K562 (cell line): Measurements from ENCODE around the gene SH3TC1. TPM values are rescaled to one million over a fixed set of nuclear protein-coding genes. Genes with fewer than 3 reads are reported as not detected.

ENCODE experiments used
- COPS2 ChIP-seq: fragments of 450-650 bp; conservative IDR thresholded peaks from 2 replicates; pipeline ENCODE4 v1.6.1; 2016; ENCODE audit warnings: mild to moderate bottlenecking, moderate library complexity
- CREM ChIP-seq: IDR thresholded peaks from 2 replicates; pipeline ENCODE4 v1.6.1; 2014; ENCODE audit warnings: antibody characterized with exemption, low read depth
- FOXJ3 ChIP-seq: sonication (generic); formaldehyde crosslinking; IDR thresholded peaks from 2 replicates; pipeline ENCODE4 v1.4.0; 2020; ENCODE audit warnings: mild to moderate bottlenecking, missing genetic modification reagents
- GTF2A2 ChIP-seq: IDR thresholded peaks from 2 replicates; pipeline ENCODE4 v1.6.1; 2016; ENCODE audit warnings: mild to moderate bottlenecking, missing genetic modification characterization, missing compliant biosample characterization
- MEIS2 ChIP-seq: fragments of 450-650 bp; IDR thresholded peaks from 2 replicates; pipeline ENCODE4 v1.6.1; 2014; ENCODE audit warnings: mild to moderate bottlenecking; ENCODE audit not compliant: partially characterized antibody
- NCOA4 ChIP-seq: fragments of 450-650 bp; IDR thresholded peaks from 2 replicates; pipeline ENCODE4 v1.6.1; 2018; ENCODE audit warnings: mild to moderate bottlenecking; ENCODE audit not compliant: partially characterized antibody
- NELFE ChIP-seq: IDR thresholded peaks from 2 replicates; pipeline ENCODE4 v1.6.1; 2011; ENCODE audit warnings: mild to moderate bottlenecking; ENCODE audit not compliant: insufficient read depth, insufficient read length
- NUFIP1 ChIP-seq: fragments of 450-650 bp; IDR thresholded peaks from 2 replicates; pipeline ENCODE4 v1.6.1; 2018; ENCODE audit not compliant: partially characterized antibody
- RBFOX2 ChIP-seq: fragments of 200-400 bp; formaldehyde crosslinking; IDR thresholded peaks from 2 replicates; pipeline ENCODE4 v1.6.1; 2017; ENCODE audit warnings: low read depth, mild to moderate bottlenecking, low read length, moderate library complexity
- RNF2 ChIP-seq: sonication (generic); IDR thresholded peaks from 2 replicates; pipeline ENCODE4 v1.6.1; 2016
- SMARCC2 ChIP-seq: fragments of 450-650 bp; IDR thresholded peaks from 2 replicates; pipeline ENCODE4 v1.6.1; 2017; ENCODE audit warnings: antibody characterized with exemption, moderate library complexity, mild to moderate bottlenecking, low read depth
- SUPT5H ChIP-seq: fragments of 450-650 bp; IDR thresholded peaks from 2 replicates; pipeline ENCODE4 v1.6.1; 2016
- ZNF263 ChIP-seq: sonication (generic); formaldehyde crosslinking; IDR thresholded peaks from 2 replicates; pipeline ENCODE4 v1.8.0; 2022; ENCODE audit warnings: mild to moderate bottlenecking, missing genetic modification reagents, borderline replicate concordance
- polyA plus RNA-seq, 8 experiments: library from polyadenylated mRNA; depleted of rRNA in 4 of 8; stranded (reverse) in 5 of 8; unstranded in 3 of 8; fragments of >200 nt; fragmentation: Nextera tagmentation in 2 of 8; fragmentation: Illumina TruSeq in 1 of 8; extraction: Ambion mirVana in 2 of 8; extraction: Trizol in 1 of 8; gene quantifications; 2 replicates each; pipeline versions ENCODE4 v1.2.1 to v1.2.3, GENCODE V29; 2011 to 2014; ENCODE audit warnings: inconsistent platforms in 1 of 8, missing spikeins in 1 of 8
- total RNA-seq, 7 experiments: library from RNA; depleted of rRNA in 6 of 7; stranded (reverse); fragments of >200 nt in 6 of 7; fragmentation: Illumina TruSeq in 2 of 7; extraction: Trizol in 2 of 7; gene quantifications; 2 replicates each; pipeline versions ENCODE4 v1.2.1 to v1.2.3, GENCODE V29; 2011 to 2021; ENCODE audit warnings: low replicate concordance in 1 of 7
- TF ChIP-seq, protein P1 (sequence below): fragments of 250-450 bp; sonication (Bioruptor Pico); IDR thresholded peaks from 2 replicates; pipeline ENCODE4 v1.8.0; 2021; ENCODE audit warnings: mild to moderate bottlenecking, moderate library complexity
- TF ChIP-seq, protein P2 (sequence below): IDR thresholded peaks from 2 replicates; pipeline ENCODE4 v1.6.1; 2014; ENCODE audit warnings: antibody characterized with exemption
- TF ChIP-seq, protein P3 (sequence below): fragments of 450-650 bp; IDR thresholded peaks from 2 replicates; pipeline ENCODE4 v1.6.1; 2017; ENCODE audit warnings: mild to moderate bottlenecking, moderate library complexity
- TF ChIP-seq, protein P4 (sequence below): IDR thresholded peaks from 2 replicates; pipeline ENCODE4 v1.6.1; 2011; ENCODE audit warnings: borderline replicate concordance, low read depth, mild to moderate bottlenecking, moderate library complexity, low read length; ENCODE audit not compliant: insufficient read depth, poor library complexity, severe bottlenecking
- TF ChIP-seq, protein P5 (sequence below), 3 experiments: fragments of 200-800 bp in 1 of 3; fragments of 250-450 bp in 1 of 3; fragments of 450-650 bp in 1 of 3; sonication (Bioruptor Pico) in 1 of 3; sonication (Bioruptor generic) in 1 of 3; formaldehyde crosslinking in 1 of 3; IDR thresholded peaks; 2 replicates each; pipeline versions ENCODE4 v1.6.1 to v1.8.0; 2016 to 2022; ENCODE audit warnings: mild to moderate bottlenecking in 2 of 3, missing genetic modification characterization in 2 of 3, missing compliant biosample characterization in 1 of 3, moderate library complexity in 1 of 3

Gene SH3TC1
- total and polyA plus RNA-seq, 9 of the 15 experiments (the other 6 are each of a cell fraction or from before 2014, with no cell fraction given) = 0.04 to 2.1 (median 0.48) TPM; not detected in 1

DNA sequence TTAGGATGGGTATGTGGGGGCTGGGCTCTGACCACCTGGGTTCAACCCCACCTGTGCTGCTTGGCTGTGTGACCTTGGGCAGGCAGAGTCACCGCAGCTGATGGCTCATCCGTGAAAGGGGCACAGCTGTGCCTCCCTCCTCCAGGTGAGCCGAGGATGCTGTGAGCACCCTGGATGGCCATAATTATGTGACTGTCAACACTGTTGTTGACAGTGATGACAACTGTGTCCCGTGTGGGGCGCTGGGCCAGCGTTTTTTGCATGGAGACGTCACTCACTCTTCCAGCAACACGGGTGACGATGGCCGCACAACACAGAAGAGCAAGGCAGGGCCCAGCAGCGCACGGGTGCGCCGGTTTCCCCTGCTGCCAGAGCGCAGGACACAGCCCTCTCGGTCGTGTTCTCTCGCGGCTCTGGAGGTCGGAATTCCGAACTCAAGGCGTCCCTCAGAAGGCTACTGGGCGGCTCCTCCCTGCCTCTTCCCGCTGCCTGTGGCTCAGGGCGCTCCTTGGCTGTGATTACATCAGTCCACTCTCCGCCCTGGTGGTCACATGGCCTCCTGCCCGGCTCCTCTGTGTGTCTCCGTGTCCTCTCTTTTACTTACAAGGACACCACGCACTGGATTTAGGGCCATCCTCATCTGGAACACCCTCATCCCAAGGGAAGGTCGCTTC lies 1.3 kb downstream of the SH3TC1 start (continued):
- TF ChIP-seq, protein P1, sequence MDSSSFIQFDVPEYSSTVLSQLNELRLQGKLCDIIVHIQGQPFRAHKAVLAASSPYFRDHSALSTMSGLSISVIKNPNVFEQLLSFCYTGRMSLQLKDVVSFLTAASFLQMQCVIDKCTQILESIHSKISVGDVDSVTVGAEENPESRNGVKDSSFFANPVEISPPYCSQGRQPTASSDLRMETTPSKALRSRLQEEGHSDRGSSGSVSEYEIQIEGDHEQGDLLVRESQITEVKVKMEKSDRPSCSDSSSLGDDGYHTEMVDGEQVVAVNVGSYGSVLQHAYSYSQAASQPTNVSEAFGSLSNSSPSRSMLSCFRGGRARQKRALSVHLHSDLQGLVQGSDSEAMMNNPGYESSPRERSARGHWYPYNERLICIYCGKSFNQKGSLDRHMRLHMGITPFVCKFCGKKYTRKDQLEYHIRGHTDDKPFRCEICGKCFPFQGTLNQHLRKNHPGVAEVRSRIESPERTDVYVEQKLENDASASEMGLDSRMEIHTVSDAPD (CRISPR knock-in tag) = no peak
- TF ChIP-seq, protein P2, sequence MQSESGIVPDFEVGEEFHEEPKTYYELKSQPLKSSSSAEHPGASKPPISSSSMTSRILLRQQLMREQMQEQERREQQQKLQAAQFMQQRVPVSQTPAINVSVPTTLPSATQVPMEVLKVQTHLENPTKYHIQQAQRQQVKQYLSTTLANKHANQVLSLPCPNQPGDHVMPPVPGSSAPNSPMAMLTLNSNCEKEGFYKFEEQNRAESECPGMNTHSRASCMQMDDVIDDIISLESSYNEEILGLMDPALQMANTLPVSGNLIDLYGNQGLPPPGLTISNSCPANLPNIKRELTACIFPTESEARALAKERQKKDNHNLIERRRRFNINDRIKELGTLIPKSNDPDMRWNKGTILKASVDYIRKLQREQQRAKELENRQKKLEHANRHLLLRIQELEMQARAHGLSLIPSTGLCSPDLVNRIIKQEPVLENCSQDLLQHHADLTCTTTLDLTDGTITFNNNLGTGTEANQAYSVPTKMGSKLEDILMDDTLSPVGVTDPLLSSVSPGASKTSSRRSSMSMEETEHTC = no peak
- TF ChIP-seq MEIS2 (peak; percentile 72), NUFIP1 (no peak), ZNF263 (CRISPR knock-in tag) (peak; percentile 29; the same call in 1 of the 2 replicates), SMARCC2 (no peak), FOXJ3 (CRISPR knock-in tag) (no peak), RNF2 (no peak), SUPT5H (no peak), RBFOX2 (peak; percentile 69), COPS2 (no peak), NELFE (no peak), CREM (peak; percentile 25; the same call in 1 of the 2 replicates), GTF2A2 (tag) (no peak), NCOA4 (no peak)
- TF ChIP-seq, protein P3, sequence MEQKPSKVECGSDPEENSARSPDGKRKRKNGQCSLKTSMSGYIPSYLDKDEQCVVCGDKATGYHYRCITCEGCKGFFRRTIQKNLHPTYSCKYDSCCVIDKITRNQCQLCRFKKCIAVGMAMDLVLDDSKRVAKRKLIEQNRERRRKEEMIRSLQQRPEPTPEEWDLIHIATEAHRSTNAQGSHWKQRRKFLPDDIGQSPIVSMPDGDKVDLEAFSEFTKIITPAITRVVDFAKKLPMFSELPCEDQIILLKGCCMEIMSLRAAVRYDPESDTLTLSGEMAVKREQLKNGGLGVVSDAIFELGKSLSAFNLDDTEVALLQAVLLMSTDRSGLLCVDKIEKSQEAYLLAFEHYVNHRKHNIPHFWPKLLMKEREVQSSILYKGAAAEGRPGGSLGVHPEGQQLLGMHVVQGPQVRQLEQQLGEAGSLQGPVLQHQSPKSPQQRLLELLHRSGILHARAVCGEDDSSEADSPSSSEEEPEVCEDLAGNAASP = no peak
- TF ChIP-seq, protein P4, sequence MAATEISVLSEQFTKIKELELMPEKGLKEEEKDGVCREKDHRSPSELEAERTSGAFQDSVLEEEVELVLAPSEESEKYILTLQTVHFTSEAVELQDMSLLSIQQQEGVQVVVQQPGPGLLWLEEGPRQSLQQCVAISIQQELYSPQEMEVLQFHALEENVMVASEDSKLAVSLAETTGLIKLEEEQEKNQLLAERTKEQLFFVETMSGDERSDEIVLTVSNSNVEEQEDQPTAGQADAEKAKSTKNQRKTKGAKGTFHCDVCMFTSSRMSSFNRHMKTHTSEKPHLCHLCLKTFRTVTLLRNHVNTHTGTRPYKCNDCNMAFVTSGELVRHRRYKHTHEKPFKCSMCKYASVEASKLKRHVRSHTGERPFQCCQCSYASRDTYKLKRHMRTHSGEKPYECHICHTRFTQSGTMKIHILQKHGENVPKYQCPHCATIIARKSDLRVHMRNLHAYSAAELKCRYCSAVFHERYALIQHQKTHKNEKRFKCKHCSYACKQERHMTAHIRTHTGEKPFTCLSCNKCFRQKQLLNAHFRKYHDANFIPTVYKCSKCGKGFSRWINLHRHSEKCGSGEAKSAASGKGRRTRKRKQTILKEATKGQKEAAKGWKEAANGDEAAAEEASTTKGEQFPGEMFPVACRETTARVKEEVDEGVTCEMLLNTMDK = no peak
- TF ChIP-seq, protein P5, sequence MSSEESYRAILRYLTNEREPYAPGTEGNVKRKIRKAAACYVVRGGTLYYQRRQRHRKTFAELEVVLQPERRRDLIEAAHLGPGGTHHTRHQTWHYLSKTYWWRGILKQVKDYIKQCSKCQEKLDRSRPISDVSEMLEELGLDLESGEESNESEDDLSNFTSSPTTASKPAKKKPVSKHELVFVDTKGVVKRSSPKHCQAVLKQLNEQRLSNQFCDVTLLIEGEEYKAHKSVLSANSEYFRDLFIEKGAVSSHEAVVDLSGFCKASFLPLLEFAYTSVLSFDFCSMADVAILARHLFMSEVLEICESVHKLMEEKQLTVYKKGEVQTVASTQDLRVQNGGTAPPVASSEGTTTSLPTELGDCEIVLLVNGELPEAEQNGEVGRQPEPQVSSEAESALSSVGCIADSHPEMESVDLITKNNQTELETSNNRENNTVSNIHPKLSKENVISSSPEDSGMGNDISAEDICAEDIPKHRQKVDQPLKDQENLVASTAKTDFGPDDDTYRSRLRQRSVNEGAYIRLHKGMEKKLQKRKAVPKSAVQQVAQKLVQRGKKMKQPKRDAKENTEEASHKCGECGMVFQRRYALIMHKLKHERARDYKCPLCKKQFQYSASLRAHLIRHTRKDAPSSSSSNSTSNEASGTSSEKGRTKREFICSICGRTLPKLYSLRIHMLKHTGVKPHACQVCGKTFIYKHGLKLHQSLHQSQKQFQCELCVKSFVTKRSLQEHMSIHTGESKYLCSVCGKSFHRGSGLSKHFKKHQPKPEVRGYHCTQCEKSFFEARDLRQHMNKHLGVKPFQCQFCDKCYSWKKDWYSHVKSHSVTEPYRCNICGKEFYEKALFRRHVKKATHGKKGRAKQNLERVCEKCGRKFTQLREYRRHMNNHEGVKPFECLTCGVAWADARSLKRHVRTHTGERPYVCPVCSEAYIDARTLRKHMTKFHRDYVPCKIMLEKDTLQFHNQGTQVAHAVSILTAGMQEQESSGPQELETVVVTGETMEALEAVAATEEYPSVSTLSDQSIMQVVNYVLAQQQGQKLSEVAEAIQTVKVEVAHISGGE (CRISPR knock-in tag; IDR thresholded peaks at IDR 0.05) = no peak; a peak in 1 of 6 replicates
